HG03045 (cell line): ENCODE measurements around the gene C5.
"Not testable (repeated sequence)": the region's sequence is repeated elsewhere in the genome, so short reads cannot be mapped to it uniquely, and the experiment has no call there.

Source experiments
- ATAC-seq: cut with Tn5 transposase; IDR thresholded peaks from one replicate; pipeline ENCODE4 v1.9.1; 2021; ENCODE audit warnings: mild to moderate bottlenecking, moderate library complexity; ENCODE audit not compliant: unreplicated experiment

Gene C5

DNA sequence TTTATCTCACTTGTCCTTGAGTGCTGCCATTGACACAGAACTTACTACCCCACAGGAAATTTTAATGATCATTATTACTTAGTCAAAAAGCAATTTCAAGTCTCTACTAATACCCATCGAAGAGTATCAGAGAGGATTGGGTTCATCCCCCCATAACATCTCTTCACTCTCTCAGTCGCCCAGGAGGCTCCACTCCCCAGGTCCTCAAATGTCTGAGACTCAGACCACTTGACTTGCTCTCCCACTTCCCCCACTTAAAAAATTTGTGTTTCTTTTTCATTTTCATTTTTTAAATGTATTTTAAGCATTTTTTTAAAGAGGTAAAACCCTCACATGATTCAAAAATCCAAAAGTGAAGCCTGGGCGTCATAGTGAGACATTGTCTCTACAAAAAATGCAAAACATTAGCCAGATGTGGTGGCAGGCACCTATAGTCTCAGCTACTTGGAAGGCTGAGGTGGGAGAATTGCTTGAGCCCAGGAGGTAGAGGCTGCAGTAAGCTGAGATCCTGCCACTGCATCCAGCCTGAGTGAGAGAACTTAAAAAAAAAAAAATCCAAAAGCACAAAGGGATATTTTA lies 66.7 kb downstream of the C5 start:
- no peak for ATAC-seq

DNA sequence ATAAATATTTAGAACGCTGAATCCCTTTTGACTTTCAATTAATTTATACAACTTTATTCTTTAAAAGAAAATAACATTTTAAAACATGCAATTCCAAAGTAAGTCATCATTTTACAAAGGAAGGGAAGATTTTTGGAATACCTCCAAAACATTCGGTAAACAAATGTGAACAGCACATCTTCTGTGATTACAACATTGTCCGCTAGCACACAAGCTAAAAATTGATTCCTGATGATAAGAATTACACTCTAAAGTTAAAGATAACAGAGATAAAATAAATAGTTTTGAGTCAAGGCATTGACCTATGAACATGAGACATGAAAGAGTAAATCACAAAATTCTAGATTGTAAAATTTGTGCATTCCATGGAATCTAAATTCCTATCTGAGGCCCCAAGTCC lies 67.2 kb downstream of the C5 start:
- no peak for ATAC-seq

DNA sequence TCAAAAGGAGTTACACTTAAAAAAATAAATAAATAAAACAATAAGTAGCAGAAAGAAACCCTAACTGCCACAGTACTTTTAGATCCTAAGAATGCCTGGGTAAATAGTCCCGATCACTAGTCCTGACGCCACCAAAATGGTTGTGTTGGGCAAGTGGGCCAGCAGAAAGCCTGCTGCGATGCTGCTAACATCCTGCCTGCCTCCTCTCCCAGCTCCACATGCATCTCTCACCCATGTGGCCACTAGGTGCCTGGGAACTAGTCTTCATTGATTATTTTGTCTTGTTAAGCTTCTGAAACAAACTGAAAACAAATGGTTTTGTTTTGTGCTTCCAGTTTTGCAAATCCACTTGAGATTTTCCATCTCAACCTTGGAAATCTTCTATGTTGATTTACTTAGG lies 69.1 kb downstream of the C5 start:
- ATAC-seq, result no peak

DNA sequence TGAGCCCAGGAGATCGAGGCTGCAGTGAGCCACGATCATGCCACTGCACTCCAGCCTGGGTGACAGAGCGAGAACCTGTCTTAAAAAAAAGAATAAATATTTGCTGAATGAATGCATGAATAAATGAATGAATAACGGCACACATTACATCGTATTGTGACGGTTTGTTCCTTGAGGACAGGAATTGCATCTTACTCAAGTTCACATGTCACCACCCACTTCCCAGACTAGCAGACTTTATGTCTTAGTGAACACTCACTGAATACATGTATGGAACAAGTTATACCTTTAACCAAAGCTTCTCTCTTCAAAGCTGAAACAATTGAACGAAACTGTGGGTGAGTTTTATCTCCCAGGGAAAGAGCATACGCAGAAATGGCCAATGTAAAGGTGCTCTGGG lies 70.3 kb downstream of the C5 start:
- ATAC-seq, result no peak

DNA sequence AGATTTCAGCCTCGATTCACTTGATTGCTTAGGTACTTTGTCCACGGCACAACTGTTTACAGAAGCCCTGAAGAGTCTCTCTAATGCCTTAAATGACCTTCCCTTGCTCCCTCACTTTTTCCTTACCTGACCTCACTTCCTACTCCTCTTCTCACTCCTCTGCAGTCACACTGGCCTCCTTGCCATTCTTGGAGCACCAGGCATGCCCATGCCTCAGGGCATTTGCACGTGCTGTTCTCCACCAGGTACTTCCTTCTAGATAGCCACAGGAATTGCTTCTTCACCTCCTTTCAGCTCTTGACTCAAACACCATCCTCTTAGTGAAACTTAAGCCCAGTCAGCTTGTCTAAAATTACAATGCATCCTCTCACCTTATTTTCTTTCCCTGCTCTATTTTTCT lies 71.1 kb downstream of the C5 start:
- no peak for ATAC-seq

DNA sequence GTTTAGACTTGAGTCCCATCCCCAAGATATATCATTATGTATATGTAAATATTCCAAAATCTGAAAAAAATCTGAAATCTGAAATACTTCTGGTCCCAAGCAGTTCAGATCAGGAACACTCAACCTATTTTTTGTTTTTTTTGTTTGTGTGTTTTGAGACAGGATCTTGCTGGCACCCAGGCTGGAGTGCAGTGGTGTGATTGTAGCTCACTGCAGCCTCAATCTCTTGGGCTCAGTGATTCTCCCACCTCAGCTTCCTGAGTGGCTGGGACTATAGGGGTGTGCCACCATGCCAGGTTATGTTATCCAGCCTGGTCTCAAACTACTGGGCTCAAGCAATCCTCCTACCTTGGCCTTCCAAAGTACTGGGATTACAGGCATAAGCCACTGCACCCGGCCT lies 72.8 kb downstream of the C5 start:
- ATAC-seq, result no peak

DNA sequence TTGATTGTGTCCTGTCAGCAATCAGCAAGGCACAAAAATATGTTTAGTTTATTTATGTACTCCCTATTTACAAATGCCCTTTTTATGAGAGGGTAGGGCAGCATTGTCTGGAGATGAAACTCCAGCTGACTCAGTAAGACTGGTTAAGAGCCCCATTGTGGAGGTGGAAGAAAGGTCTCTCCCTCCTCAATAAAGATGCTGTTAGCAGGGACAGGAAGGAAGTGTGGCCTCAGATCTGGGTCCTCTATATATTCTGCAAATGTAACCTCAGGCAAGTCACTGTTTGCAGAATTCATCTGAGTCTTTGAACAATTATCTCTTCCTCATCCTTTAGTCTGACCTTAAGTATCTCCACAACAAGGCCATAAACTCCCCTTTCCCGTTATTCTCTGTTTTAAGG lies 75.2 kb downstream of the C5 start:
- ATAC-seq, result no peak

DNA sequence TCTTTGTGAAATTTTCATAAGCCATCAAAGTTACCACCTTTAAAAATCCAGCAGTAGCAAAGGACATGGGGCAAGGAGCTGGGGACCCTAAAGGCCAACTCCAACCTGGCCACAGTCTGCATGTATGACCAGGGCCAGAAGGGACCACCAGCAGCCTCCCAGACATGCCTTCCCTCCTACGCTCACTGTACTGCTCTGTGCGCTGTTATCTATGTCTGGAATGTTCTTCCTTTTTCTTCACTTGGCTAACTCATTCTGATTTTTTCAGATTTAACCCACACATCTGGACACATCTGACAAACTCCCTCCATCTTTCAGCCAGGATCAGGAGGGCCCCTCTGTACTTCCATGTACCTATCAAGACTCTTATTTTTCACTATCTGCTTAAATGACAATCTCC lies 75.9 kb downstream of the C5 start:
- ATAC-seq, result no peak

DNA sequence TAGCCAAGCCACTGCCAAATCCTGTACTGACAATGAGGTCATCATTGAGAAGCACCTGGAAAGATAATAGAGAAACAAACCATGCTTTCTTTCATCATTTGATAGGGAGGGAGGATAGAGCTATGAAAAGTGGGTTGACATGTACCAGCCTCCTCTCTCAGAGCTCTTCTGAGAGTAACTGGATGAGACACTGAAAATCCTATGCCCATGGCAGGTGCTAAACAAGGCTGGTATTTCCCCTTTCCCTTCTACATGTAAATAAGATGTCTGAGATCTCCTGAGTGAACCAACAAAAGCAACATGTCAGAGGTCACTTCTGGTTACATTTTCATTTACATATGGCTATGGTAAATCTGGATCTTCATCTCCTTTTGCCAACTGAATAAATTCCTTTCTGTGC lies 78.1 kb downstream of the C5 start:
- ATAC-seq, result no peak

DNA sequence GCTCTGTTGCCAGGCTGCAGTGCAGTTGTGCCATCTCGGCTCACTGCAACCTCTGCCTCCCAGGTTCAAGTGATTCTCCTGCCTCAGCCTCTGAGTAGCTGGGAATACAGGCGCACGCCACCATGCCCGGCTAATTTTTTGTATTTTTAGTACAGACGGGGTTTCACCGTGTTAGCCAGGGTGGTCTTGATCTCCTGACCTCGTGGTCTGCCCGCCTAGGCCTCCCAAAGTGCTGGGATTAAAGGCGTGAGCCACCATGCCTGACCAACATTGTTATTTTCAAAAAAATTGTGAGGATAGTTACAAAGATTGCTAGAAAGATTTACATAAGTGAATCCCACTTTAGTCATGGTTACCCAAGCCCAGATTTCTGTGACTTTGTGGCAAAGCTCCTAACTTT lies 78.6 kb downstream of the C5 start:
- not testable (repeated sequence) for ATAC-seq

DNA sequence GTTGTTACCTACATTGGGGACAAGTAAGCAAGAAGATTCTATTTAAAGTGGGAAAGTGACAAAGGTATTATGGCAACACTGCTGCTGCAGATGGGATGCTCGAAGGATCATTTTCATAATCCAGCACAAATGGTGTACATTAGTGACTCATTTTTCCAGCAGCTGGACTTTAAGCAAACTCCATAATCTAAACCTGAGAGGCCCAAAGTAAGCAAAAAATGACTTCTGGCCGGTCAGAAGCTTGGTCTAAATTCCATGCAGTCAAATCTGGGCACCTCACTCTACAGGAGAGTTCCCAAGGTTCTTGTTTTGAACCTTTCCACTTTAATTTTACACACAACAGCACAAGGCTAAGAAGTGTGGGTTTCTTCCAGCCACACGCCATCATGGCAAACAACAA lies 79.8 kb downstream of the C5 start:
- ATAC-seq, result no peak

DNA sequence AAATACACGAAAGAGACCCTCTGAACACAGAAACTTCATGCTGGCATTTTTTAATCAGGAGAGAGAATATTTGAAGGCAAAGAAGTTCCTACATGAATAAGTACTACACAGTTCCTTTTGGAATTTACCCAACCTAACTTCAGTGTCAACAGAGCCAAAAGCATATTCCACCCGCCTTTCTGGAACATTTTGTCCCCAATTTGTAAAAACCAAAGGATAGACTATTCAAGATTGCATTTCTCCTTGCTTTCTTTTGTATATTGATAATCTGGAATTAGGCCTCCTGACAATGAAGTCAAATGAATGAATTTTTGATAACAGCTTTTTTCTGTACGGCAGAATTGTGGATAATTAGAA lies 84.1 kb downstream of the C5 start:
- no peak for ATAC-seq

DNA sequence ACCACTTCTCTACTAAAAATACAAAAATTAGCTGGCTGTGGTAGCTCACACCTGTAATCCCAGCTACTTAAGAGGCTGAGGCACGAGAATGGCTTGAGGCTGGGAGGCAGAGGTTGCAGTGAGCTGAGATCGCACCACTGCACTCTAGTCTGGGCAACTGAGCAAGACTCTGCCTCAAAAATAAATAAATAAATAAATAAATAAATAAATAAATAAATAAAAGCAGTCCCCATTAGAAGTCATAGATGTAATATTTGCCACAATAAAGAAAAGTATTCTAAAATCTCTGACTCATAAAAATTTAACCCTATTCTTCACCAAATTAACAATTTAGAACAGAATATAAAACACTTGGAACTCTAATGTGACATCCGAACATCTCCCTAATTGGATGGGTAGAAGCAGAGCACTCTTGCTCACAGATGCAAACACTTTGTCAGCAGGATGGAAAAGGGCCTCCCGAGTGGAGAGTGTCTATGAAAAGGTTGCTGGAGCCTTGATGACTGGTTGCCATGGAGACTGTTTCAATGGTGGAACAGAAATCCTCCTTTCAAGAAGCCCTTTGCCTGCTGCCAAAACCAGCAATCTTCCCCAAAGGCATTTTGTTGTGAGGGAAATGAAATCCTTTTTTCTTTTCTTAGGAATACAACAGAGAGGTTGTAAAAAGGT lies 84.6 kb downstream of the C5 start:
- ATAC-seq, result no peak

DNA sequence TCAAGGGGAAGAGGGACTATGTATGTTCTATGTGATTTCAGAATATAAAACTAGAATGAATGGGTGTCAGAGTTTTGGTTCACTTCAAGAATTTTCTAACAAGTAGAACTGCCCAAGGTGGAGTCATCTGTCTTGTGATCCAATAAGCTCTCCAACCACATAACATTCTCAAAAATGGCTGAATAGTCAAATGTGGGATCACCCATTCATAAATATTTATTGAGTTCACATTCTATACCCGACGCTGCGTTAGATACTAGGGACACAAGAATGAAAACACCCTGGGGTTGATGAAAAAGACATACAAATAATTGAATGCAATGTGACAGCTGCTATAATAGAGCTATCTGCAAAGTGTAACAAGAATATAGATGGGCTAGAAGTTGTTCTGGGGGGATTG lies 88.1 kb downstream of the C5 start:
- ATAC-seq, result no peak

DNA sequence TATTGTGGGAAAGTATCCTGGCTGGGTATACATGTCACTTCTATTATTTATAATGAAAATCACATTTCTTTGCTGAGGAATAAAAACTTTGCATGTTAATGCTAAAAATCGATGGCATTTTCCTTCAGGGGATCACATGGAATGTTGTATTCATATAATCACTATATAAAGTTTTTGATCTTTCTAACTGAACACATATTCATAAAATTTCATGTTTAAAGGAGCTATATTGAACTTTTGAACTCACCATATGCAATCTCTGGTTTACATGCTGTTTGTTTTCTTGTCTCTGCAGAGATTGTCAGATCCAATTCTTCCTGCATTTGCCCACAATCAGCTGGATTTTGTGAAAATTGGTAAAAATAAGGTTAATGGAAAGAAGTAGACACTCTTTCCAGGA lies 90.1 kb downstream of the C5 start:
- ATAC-seq, result no peak

DNA sequence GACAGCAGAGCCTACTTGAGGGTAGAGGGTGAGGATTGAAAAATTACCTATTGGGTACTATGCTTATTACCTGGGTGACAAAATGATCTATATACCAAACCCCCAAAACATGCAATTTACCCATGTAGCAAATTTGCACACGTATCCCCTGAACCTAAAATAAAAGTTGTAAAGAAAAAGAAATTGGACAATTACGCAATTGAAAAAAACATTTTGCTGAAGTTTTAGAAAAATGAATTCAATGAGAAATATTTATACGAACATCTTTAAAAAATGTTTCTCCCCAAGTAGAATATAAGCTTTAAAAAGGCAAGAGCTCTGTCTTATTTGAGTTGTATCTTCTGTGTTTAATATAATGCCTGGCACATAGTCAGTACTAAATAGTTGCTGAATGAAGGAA lies 93.2 kb downstream of the C5 start:
- ATAC-seq, result no peak

DNA sequence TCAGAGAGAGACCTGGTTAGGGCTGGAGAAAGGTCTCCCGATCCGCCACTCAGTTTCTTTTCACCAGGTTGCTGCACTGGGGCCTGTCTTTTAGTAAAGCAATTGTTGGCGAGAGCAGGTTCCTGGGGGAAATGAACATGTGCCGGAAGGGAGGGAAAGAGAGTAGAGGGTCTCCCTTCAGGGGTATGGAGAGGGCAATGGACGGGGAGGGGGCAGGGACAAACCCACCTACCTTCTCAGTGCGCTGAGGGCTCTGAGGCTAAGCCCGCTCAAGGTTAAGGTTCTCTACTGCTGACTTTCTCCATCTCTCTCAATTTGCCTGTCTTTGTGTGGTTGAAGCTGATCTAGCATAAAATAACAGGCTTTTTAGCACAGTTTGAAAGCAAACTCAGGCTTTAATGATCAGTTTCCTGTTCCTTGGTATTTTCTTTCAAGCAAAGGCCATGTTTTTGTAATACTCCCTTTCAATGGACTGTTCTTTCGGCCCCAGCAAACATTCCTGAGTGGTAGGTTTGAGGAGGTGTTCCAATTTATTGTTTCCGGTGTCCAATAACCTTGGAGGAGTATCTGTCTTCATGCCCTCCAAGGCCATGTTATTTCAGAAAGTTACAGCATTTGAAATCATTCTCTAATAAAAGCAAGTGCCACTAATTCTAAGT lies 98.0 kb downstream of the C5 start:
- no peak for ATAC-seq

DNA sequence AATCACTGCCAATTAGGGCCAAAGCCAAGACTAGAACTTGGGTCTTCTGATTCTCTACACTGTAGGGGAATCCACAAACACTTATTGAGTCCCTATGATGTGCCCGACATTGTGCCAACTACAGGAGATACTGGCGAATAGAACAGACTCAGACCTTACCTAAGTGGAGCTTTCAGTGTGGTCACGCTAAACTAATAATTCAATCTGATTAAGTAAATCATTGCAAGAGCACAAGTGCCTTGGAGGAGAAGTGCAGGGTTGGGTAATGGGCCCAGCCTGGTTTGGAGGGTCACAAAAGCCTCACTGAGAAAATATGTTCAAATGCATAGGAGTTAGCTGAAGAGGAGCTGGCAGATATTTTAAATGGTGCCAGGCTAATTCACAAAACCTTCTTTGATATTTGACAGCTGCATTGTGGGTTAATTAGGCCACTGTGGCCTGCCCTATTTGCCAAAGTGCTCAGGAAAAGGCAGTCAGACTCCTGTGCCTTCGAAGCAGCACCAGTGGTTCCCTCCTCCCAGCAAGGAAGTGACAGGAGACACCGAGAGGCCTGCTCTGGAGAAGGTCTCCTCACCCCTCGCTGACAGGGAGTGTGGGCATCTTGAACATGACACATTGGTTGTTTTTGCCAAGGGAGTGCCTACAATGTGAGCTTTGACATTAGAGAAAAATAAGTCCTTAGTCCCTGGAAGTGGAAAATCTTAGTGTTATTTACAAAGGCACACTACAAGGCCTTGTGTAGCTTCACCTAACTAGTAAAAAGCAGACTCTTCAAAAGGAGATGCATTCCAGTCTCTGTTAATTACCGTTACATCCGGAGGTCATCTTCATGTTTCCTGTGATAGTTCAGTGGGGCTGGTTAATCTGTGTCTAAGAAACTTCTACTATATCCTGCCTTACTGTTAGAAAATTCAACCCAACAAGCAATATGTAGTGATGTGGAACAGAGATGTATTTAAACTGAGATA lies 99.4 kb downstream of the C5 start:
- no peak for ATAC-seq

DNA sequence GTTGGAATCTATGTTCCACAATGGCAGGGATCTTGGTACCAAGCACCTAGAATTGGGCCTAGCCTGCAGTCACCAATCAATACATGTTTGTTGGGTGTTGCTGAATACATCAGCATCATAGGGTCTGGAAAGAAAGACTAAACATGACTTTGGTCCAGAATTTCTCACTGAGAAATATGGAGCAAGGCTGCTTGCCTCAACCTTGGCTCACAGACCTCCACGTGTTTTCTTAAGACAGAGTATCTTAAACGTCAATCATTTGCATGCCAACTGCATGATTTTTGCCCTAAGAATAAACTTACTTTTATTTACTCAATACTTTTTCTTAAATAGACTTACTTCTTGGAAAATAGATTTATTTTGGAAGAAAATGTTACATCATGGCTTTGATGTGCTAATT lies 100.8 kb downstream of the C5 start:
- no peak for ATAC-seq

DNA sequence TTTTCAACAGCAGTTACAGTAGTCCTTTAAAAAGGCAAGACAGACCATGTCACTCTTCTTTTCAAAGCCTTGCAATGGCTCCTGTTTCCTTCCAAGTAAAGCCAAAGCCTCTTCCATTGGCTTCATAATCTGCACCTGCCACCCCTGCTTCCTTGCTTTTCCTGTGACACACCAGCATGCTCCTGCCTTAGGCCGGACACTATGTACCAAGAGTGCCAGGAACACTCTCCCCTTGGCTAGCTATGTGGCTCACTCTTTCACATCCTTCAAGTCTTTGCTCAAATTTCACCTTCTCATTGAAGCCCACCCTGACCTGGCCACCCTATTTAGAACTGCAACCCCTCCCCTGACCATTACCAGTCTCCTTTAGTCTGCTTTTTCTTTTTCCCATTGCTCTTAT lies 101.3 kb downstream of the C5 start:
- no peak for ATAC-seq

DNA sequence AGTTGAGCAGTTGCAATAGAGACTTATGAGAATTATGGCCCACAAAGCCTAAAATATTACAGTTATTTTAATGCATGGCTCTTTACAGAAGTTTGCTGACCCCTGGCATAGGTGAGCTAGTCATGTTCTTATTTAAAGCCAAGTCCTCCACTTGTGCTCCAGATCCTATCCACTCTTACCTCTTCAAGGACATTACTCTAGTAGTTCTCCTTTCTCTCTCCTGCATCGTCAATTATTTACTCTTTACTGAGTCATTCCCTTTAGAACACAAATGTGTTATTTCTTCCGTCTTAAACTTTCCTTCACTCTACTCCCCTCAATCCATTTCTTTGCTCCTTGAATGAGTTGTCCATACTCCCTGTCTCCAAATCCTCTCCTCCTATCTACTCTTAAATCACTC lies 102.9 kb downstream of the C5 start:
- no peak for ATAC-seq

DNA sequence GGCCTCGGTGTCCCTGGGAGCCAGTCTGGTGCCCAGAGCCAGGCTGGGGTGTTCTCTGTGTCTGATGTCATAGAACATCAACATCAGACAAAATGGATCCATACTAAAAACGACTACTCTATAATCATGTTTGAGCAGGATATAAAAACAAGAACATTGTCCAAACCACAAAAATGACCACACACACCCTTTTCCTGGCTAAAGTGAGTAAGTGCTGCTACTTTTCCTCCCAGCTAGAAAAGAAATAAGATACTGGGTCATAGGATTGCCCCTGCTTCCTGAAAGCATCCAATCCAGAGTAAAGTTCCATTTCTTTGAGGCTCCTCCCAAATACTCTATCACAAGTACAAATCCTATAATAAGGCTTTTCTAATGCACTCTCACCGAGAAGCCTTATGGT lies 103.8 kb downstream of the C5 start:
- ATAC-seq, result no peak
